GM19452 (cell line): ENCODE results near the gene ZBTB17.
"Not testable (repeated sequence)": the region's sequence is repeated elsewhere in the genome, so short reads cannot be mapped to it uniquely, and the experiment has no call there.

Experiments used
- ATAC-seq: cut with Tn5 transposase; IDR thresholded peaks from one replicate; pipeline ENCODE4 v1.9.1; 2021; ENCODE audit not compliant: unreplicated experiment

Gene ZBTB17

GRCh38 chr1:16011936-16012589, 36.2 kb upstream of the ZBTB17 start:
- no peak for ATAC-seq

- ATAC-seq, result no peak
Measured at GRCh38 chr1:16010837-16011236, 34.9 kb upstream of the ZBTB17 start.

- no peak for ATAC-seq
Measured at GRCh38 chr1:16009678-16010077, 33.8 kb upstream of the ZBTB17 start.

GRCh38 chr1:16009030-16009460, 33.1 kb upstream of the ZBTB17 start:
- no peak for ATAC-seq

- ATAC-seq, result no peak
Measured at GRCh38 chr1:16007671-16008341, 31.9 kb upstream of the ZBTB17 start.

- ATAC-seq, result no peak
Measured at GRCh38 chr1:16006552-16007485, 30.9 kb upstream of the ZBTB17 start.

GRCh38 chr1:16006010-16006409, 30.1 kb upstream of the ZBTB17 start:
- no peak for ATAC-seq

GRCh38 chr1:16005597-16005996, 29.7 kb upstream of the ZBTB17 start:
- no peak for ATAC-seq

GRCh38 chr1:16001274-16001673, 25.4 kb upstream of the ZBTB17 start:
- not testable (repeated sequence) for ATAC-seq

GRCh38 chr1:15998929-15999328, 23.0 kb upstream of the ZBTB17 start:
- ATAC-seq, result no peak

- no peak for ATAC-seq
Measured at GRCh38 chr1:15997637-15998280, 21.9 kb upstream of the ZBTB17 start.

GRCh38 chr1:15997076-15997585, 21.2 kb upstream of the ZBTB17 start:
- ATAC-seq, result no peak

- ATAC-seq, result no peak
Measured at GRCh38 chr1:15994590-15995351, 18.9 kb upstream of the ZBTB17 start.

- no peak for ATAC-seq
Measured at GRCh38 chr1:15994081-15994480, 18.2 kb upstream of the ZBTB17 start.

- ATAC-seq, result no peak
Measured at GRCh38 chr1:15993666-15994065, 17.8 kb upstream of the ZBTB17 start.

GRCh38 chr1:15992582-15993500, 16.9 kb upstream of the ZBTB17 start:
- ATAC-seq, result no peak

GRCh38 chr1:15992187-15992553, 16.3 kb upstream of the ZBTB17 start:
- ATAC-seq, result no peak

- no peak for ATAC-seq
Measured at GRCh38 chr1:15991427-15992186, 15.7 kb upstream of the ZBTB17 start.
